Nucleus accumbens (tissue), 56 donors: ENCODE measurements around the gene EHD1.
"Not testable (repeated sequence)": the region's sequence is repeated elsewhere in the genome, so short reads cannot be mapped to it uniquely, and the experiment has no call there.

Source experiments
- DNase-seq, 56 donors: peaks; one replicate each; lab custom pipeline; 2025; lab: John Stamatoyannopoulos, UW

Gene EHD1

DNA sequence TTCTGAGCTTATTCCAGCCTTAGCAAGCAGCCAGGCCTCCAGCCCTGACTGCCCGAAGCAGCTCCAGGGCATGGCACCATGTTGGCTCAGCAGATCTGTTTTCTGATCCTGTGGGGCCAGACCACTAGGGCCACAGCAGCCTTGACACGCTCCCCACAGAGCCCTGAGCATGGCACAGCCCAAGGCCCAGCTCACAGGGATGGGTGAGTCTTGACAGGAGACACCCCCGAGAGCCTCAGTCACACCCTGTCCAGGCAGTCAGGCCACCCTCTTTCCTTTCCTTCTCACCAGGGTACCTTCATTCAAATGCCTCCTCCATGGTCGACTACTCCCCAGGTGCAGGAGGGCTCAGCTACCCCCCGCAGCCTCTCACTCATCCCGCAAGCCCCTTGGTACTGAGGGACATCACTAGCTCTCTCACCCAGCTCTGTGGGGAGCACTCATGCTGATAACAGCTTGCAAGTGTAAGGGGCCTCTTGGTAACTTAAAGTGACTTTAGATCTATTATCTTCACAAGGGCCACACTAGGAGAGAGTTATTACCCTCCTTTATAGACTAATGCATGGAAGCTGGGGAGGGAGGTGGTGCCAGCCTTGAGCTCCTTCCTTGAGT lies 30.1 kb downstream of the EHD1 start:
- DNase-seq = no peak

DNA sequence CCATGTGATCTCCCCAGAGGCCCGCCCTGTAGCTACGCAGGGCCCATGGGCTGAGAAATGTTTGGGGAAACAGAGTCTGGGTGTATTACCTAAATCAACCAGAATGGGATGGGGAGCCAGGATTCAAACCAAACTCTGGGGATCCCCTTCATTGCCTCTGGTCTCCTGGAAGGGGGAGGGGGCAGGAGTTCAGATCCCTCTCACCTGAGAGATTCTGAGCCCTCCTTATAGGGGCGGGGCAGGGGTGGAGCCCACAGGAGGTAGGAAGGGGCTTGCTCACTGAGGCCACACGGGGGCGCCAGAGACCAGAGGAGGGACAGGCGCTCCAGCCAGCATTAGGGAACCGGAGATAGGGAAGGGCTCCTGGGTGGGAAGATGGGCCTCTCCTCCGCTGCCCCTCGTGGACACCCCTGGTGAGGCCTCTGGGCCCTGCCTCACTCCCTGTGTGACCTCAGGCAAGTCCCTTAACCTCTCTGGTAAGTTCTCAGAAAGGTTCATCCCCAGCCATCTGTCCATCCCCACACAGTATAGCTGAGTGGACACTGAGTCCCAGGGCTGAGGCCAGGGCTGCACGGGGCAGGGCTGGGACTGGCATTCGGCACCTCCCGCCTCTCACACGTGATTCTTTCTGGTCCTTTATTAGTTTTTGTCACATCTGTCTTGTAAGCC lies 31.3 kb downstream of the EHD1 start:
- DNase-seq = peak in 54 of 56 donors; percentile 15 to 94 (median 77)

DNA sequence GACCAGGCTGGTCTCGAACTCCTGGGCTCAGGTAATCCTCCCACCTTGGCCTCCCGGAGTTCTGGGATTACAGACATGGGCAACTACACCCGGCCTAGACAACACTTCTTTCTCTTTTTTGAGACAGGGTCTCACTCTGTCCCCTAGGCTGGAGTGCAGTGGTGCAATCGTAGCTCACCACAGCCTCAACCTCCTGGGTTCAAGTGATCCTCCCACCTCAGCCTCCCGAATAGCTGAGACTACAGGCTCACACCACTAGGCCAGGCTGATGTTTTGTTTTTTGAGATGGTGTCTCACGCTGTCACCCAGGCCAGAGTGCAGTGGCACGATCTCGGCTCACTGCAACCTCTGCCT lies 32.7 kb downstream of the EHD1 start:
- DNase-seq = not testable (repeated sequence)

DNA sequence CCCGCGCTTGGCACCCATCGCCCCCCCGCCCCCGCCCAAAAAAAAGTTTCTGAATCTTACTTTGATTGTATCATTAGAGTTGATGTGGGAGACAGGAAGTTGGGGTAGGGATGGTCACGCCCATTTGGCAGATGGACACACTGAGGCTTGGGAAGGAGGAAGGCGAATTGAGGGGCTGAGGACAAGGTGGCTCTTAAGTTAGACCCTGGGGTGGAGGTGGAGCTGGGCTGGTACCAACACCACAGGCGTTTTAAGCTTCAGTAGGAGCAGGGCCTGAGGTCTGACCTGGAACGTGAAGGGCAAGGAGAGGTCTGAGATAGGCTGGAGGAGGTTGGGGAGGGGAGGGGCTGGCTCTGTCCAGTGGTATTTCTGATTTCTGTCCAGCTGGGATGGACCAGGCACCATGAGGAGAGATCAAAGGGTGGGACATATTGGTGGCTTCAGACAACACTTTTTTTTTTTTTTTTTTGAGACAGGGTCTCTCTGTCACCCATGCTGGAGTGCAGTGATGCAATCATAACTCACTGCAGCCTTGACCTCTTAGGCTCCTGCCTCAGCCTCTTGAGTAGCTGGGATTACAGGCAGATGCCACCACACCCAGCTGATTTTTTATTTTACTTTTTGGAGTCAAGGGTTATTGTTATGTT lies 33.2 kb downstream of the EHD1 start:
- no peak for DNase-seq

DNA sequence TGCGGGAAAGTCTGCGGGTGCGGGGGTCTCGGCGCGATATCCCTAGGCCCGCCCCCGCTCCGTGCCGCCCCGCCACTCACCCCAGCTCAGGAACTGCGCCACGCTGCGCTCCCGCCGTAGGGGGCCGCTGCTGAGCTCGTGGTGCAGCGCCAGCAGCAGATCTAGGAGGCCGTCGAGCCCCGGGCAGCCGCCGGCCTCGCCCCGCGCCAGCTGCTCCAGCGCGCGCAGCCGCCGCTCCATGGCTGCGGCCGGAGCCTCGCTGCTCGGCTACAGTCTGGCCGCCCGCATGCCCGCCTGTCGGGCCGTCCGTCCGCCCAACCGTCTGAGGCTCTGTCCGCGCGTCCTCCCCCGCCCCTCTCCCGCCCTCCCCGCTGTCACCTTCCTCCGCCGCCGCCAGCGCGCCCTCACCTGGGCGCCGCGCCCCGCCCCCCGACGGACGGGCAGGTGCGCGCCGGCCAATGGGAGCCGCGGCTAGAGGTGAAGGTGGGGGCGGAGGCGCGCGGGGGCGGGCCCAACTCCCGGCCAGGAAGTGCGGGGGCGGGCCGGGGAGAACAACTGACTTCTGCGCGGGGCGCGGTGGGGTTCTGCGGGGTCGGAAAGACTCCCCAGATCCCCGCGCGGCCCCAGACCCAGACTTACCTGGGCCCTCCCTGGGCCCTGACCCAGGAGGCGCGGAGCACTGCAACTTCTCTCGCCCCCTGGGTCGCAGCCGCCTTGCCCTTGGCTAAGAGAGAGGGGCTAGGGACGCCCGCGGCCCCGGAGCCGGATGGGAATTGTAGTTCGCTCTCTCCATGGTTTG lies 33.9 kb downstream of the EHD1 start, which contains the start of gene CDC42BPG:
Gene CDC42BPG, minus strand, starts transcription at position 324 of the 799 bp plus-strand sequence. Its CDS starts 84 bp downstream, at position 240.
- DNase-seq = peak in 7 of 56 donors; percentile 10 to 54 (median 27)

DNA sequence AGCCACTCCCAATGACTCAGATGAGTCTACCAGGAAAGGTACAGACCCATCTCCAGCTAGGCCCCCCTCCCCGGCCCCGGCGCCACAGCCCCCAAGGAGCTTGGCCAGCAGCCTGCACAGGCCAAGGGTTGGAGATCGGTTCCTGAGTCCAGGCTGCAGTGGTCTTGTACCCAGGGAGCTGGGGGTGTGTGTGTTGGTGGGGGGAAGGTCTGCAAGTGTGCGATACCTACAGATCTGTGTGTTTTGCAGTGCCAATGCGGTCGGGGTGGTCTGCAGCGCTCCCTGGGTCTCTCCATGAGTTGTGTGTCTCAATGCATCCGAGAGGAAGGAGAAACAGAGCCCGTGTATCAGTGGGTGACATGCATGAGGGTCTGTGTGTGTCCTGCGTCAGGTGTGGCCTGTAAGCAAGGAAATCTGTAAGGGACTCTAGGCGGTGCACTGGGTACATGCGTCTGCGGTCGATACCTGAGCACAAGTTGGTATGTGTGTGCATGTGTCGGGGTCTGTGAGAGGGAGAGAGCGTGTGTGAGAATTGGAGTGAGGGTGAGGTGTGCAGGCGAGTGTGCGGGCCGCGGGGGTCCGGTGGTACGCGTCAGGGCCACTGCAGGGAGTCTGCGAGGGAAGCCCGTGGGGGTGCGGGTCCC lies 34.6 kb downstream of the EHD1 start:
- no peak for DNase-seq

DNA sequence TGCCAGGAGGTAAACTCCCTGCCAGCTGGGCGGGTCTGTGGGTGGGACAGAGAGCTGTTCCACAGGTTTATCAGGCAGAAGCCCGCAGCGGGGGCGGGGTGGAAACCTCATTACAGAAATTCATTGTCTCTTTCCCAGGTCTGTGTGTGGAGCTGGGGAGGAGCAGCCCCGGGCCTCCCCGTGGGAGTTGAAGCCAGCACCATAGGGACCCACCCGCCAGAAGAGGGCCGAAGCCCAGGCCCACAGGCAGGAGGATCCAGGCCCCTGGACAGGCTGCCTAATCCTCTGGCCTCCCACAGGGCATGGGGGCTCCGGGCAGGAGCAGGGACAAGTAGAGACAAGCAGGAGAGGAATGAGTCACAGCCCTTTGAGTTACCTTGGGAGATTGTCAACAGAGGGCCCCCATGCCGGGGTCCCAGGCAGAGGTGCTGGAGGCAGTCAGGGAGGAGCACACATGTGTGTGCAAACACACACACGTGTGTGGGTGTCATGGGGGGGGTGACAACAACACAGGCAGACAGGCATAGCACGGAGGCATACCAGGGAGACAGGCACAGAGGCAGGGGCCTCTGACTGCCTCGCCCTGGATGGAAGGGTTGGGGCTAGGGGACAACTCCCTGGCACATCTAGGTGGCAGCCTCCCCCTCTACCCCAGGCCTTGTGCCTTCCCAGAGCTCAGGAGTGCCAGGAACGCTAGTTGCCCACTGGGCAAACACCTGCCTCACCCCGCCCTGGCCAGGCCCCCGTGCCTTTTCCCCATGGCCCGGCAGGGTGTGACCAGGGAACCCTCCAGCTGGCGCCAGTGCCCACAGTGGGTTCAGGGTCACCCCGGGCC lies 35.4 kb downstream of the EHD1 start:
- DNase-seq = no peak

DNA sequence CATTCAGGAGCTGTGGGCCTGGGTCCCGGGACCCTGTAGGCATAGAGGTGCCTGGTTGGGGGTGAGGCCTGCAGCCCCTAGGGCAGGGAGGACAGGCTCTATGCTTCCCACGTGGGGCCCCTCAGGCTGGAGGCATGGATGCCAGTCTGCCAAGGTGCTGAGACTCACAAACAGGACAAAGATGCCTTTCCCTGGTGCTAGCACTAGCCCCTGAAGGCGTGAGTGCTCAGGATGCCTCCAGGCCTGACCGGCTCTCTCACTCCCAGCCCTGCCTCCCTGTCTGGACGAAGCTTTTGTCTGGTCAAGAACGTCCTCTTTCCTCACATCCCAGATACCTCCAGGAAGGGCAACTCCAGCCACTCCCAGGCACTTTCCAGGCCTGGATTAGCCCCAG lies 36.1 kb downstream of the EHD1 start:
- no peak for DNase-seq

DNA sequence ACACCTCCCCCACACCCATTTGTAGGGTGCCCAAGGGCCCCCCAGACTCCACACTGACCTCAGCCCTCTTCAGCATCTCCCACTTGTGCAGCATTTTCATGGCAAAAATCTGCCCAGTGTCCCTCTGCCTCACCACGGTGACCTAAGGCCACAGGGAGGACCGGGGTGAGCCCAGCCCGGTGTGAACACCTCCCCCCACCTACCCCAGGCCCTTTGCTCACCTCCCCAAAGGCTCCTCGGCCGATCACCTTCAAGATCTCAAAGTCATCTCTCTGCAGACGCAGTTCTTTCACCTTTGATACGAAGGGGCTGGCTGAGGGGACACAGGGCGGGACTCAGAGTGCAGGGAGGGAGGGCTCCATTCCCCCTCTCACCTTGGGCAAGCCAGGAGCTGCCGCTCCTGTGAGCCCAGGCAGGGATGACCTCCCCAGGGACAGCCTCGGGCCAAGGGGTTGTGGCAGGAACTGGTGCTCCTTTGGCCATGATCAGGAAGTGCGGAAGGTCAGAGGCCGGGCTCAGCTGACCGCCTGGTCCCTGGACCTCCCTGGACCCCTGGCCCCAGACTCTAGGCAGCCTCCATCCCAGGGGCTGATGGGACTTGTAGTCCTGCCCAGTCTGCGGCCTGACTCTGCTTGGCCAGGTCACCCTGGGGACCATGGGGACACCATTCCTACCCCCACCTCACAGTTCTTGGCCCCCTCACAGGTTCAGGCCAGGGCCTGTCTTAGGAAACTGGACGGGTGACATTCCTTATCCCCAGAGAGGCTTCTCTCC lies 36.6 kb downstream of the EHD1 start:
- DNase-seq = no peak

DNA sequence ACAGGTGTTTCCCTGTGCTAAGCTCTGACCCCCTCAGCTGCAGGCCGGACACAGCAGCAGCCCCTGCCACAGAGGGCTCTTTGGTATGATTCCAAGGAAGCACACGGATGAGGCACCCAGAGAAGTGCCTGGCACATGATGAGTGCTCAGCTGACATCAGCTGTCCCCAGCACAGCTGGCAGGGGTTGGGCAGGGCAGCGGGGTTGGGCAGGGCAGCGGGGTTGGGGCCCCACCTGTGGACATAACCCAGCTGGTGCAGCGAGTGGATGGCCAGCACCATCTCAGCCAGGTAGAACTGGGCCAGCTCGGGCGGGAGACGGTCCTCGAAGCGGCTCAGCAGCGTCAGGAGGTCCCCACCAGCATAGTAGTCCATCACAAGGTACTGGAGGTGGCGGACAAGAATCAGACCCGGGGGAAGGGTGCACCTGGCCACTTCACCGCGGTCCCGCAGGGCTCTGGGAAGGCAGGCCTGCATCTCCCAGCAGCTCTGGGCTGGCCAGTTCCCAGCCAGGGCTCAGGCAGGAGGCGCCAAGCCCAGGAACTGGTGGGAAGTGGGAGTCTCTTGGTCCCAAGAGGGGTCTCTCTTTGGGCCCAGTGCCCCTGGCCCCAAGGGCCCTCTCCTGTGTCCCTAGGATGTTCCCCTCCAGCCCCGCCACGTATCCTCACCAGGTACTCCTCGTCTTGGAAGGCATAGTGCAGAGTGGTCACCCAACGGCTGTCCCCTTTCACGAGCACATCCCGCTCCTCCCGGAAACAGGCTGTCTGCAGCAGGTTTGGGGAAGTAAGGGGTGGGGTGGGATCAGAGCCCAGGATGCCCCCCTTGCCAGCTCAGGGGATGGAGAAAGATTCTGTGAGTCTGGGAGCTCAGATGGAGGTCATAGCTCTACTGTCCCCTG lies 38.3 kb downstream of the EHD1 start:
- DNase-seq = no peak

DNA sequence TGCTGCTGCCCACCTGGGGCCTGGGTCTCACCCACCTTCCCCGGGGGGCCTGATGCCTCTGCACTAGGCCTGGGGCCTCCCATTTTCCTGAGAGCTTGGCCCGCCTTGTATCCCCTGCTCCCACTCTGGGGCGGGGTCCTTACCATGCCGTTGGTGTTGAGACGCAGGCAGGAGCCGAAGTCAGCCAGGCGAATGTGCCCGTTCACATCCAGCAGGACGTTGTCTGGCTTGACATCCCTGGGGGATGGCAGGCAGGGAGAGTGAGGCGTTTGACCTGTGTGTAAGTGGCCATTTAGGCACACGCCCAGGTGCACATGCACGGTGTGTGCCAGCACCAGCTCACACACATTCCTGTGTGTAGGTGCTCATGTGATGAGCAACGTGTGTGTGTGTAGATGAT lies 39.1 kb downstream of the EHD1 start:
- no peak for DNase-seq

DNA sequence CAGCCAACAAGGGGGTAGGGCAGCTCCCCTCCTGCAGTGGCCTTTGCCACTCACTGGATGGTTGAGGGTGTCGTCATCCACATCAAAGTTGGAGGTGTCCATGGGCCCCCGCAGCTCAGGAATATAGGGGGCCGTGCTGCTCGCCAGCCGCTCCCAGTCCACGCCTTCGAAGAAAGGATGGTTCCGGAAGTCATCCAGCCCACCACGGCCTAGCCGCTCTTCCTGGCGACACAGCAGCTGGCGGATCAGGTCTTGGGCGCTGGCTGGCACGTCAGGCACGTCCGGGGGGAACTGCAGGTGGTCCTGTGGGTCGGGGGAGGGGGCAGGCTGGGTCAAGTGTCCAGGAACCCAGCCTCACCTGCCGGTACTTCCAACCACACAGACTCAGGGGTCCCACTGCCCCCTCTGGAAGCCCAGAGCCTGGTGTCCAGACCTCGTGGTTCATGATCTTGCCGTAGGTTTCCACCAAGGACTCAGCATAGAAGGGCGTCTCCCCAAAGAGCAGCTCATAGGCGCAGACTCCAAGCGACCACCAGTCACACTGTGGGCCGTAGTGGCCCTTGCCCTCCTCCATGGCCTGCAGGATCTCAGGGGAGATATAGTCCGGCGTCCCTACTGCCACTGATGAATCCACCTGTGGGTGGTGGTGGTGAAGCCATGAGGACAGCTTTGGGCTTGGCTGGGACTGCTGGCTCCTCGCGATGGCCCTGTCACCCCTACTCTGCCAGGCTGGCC lies 39.7 kb downstream of the EHD1 start:
- DNase-seq = no peak

DNA sequence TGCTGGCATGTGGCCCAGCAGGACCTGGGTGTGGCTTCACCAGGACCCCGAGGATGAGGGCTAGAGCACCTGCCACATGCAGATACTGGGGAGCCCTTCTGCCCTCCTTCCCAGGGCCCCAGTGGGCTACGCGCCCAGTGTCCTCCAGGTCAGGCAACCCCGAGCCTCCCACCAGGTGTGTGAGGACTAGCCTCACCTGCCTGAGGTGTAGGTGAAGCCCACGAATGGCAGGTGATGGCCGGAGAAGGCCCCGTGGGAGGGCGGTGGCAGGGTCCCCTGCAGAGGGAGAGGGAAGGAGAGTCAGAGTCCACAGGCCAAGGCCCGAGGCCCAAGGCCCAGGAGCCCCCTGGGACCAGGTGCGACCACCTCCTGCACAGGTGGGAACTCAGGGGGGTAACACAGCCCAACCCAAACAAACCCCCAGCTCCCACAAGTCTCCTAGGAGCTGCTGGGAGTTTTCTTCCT lies 40.5 kb downstream of the EHD1 start:
- DNase-seq = no peak

DNA sequence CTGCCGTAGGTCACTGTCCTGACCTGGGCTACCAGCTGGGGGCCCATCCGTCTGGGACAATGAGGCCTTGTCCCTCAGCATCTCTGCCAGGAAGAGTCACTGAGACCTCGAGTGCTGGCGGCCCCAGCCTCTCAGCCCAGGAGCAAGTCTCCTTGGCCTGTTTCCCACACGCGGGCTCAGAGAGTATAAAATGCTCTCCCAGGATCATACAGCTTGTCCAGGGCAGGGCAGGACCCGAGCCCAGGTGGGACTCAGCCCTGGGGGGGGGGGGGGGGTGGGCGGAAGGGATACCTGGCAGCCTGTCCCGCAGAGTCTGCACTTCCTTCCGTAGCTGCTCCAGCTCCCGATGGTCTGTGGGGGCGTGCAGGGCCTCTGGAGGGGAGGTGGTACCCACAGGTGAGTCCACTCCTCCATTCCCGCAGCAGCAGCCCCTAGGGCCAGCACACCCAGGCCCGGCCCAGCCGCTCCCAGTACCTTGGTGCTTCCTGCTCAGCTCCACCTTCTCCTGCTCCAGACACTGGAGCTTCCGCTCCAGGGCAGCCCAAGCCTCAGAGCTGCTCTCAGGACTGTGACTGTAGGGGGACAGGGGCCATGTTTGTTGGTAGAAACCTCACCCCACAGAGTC lies 41.9 kb downstream of the EHD1 start:
- no peak for DNase-seq

DNA sequence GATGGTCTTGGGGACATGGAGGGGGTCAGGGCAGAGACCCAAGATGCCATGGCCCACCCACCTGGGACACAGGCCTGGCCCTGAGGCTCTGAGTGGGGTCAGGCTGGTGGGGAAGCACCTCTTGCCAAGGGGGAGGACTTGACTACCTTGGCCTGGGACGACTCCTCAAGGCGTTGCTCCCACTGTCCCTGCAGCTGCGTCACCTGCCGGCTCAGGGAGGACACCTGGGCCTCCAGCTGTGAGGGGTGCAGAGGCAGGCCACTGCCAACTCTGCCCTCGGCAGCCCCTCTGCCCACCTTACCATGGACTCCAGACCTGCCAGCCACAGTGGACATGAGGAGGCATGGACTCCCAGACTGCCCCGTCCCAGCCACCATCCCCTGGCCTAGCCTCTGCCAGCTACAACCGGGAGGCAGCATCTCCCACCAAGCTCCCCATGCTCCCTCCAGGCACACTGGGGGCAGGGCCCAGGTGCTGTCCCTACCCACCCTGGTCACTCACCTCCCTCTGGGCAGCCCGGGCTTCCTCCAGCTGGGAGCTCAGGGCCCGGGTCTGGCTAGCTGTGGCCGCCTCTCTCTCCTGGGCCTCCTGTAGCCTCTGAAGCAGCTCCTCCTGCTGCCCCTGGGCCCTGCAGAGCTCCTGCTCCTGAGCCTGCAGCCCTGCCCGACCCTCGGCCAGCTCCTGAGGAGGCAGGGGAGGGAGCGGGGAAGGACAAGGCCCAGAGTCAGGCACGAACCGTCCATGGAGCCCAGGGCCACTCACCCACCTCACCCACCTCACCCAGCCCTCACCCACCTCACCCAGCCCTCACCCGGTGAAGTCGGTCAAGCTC lies 42.6 kb downstream of the EHD1 start:
- no peak for DNase-seq
